ENCODE measurements around the gene KCTD20.
A peak's percentile ranks its signal among the peaks of the same experiment; 100 is the strongest.

The KCTD20 gene

GRCh38 chr6:36499918-36500317 lies 57.1 kb downstream of the KCTD20 start:
- DNase-seq = no peak

GRCh38 chr6:36501686-36502085 lies 58.9 kb downstream of the KCTD20 start:
- no peak for DNase-seq

- DNase-seq = no peak
These were observed 61.4 kb downstream of the KCTD20 start for GRCh38 chr6:36504181-36504580.

GRCh38 chr6:36504982-36505381 lies 62.2 kb downstream of the KCTD20 start:
- no peak for DNase-seq

- no peak for DNase-seq
These were observed 63.1 kb downstream of the KCTD20 start for GRCh38 chr6:36505744-36506534.

- DNase-seq = no peak
These were observed 63.8 kb downstream of the KCTD20 start for GRCh38 chr6:36506611-36507010.

GRCh38 chr6:36508532-36508931 lies 65.7 kb downstream of the KCTD20 start:
- no peak for DNase-seq

GRCh38 chr6:36510365-36510764 lies 67.6 kb downstream of the KCTD20 start:
- DNase-seq = no peak

- no peak for DNase-seq
These were observed 72.0 kb downstream of the KCTD20 start for GRCh38 chr6:36514554-36515456.

- DNase-seq = no peak
These were observed 73.0 kb downstream of the KCTD20 start for GRCh38 chr6:36515844-36516243.

GRCh38 chr6:36516559-36516958 lies 73.8 kb downstream of the KCTD20 start:
- DNase-seq = no peak

GRCh38 chr6:36516988-36517387 lies 74.2 kb downstream of the KCTD20 start:
- DNase-seq = no peak

- no peak for DNase-seq
These were observed 74.6 kb downstream of the KCTD20 start for GRCh38 chr6:36517408-36517807.

- peak; percentile 21 for DNase-seq
These were observed 76.6 kb downstream of the KCTD20 start for GRCh38 chr6:36519352-36519751.

- no peak for DNase-seq
These were observed 80.7 kb downstream of the KCTD20 start for GRCh38 chr6:36523451-36523850.

GRCh38 chr6:36523936-36524499 lies 81.2 kb downstream of the KCTD20 start:
- DNase-seq = no peak

GRCh38 chr6:36524871-36525270 lies 82.1 kb downstream of the KCTD20 start:
- no peak for DNase-seq

- DNase-seq = no peak
These were observed 82.5 kb downstream of the KCTD20 start for GRCh38 chr6:36525346-36525745.

- DNase-seq = no peak
These were observed 83.3 kb downstream of the KCTD20 start for GRCh38 chr6:36526066-36526465.

GRCh38 chr6:36533321-36533720 lies 90.5 kb downstream of the KCTD20 start:
- DNase-seq = no peak

GRCh38 chr6:36536873-36537547 lies 94.2 kb downstream of the KCTD20 start:
- no peak for DNase-seq

GRCh38 chr6:36539814-36540568 lies 97.2 kb downstream of the KCTD20 start:
- no peak for DNase-seq

All from NCI-H187 treated with DMSO at 0.1 percent for 48 hours (cell line).